B cell (primary cell): Measurements from ENCODE around the gene GRB10.

ENCODE experiments used
- EZH2 ChIP-seq: IDR thresholded peaks from 2 replicates; pipeline ENCODE4 v1.6.1; 2012; ENCODE audit warnings: borderline replicate concordance, low read depth, mild to moderate bottlenecking, moderate library complexity, low read length; ENCODE audit not compliant: insufficient read depth, poor library complexity, severe bottlenecking
- TF ChIP-seq, protein P1 (sequence below): fragments of 200-600 bp; IDR thresholded peaks from one replicate; pipeline ENCODE4 v1.8.0; 2022; ENCODE audit warnings: antibody characterized with exemption, mild to moderate bottlenecking

DNA sequence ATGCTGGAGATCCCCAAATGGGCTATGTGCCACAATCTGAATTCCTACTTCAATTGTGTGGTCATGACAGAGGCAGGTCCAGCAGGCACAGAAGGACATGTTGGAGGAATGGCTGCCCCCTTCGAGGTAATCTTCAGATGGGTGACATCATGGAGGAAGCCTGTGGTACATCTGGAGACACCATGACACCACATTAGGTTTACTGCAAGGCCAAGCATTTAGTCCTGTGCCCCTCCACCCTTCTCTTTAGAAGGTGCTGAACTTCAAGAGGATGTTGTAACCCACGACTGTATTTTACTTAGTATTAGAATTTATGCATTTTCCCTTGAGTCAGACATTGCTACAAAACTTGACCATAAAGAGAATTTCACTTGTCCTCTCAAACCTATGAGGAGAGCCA is 142.4 kb downstream of the GRB10 start:
- TF ChIP-seq, protein P1, sequence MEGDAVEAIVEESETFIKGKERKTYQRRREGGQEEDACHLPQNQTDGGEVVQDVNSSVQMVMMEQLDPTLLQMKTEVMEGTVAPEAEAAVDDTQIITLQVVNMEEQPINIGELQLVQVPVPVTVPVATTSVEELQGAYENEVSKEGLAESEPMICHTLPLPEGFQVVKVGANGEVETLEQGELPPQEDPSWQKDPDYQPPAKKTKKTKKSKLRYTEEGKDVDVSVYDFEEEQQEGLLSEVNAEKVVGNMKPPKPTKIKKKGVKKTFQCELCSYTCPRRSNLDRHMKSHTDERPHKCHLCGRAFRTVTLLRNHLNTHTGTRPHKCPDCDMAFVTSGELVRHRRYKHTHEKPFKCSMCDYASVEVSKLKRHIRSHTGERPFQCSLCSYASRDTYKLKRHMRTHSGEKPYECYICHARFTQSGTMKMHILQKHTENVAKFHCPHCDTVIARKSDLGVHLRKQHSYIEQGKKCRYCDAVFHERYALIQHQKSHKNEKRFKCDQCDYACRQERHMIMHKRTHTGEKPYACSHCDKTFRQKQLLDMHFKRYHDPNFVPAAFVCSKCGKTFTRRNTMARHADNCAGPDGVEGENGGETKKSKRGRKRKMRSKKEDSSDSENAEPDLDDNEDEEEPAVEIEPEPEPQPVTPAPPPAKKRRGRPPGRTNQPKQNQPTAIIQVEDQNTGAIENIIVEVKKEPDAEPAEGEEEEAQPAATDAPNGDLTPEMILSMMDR = no peak
- TF ChIP-seq EZH2 = no peak
